DND-41 (cell line): ENCODE data around the gene DUSP8.

ENCODE experiments used
- EZH2 ChIP-seq: IDR thresholded peaks from 3 replicates; pipeline ENCODE4 v1.6.1; 2012; ENCODE audit warnings: borderline replicate concordance, low read depth, mild to moderate bottlenecking, moderate library complexity, low read length, inconsistent platforms; ENCODE audit not compliant: severe bottlenecking
- TF ChIP-seq, protein P1 (sequence below): IDR thresholded peaks from 2 replicates; pipeline ENCODE4 v1.5.1; 2012; ENCODE audit warnings: borderline replicate concordance, low read length, moderate library complexity, mild to moderate bottlenecking; ENCODE audit not compliant: poor library complexity, severe bottlenecking; ENCODE audit errors: extremely low read depth

DNA sequence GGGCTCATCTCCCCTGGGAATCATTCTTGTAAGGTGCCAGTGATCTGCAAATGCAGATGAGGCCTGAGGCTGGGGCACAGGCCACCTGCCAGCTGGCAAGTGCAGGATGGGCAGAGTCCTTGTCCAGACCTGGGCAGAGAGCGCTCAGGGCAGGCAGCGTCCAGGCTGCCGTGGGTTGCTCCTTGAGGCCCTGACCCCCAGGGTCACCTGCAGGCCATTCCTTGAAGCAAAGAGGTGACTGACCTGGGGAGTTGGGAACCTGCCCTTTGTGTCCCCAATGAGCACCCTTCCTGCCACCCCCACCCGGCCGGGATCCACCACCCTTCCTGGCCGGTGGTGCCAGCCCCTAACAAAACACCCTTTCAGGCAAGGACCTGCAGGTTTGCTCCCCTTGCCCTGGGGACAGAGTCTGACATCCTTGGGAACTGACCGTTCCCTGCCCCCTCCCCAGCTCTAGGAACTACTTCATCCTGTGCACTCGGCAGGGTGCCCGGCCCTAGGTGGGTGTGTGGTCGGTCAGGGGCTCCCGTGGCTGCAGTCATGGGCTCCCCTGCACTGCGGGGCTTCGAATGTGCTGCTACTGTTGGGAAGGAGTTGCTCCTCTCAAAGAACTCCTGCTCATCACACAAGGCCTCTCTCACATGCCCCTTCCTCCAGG is 28.3 kb downstream of the DUSP8 start:
- TF ChIP-seq, protein P1, sequence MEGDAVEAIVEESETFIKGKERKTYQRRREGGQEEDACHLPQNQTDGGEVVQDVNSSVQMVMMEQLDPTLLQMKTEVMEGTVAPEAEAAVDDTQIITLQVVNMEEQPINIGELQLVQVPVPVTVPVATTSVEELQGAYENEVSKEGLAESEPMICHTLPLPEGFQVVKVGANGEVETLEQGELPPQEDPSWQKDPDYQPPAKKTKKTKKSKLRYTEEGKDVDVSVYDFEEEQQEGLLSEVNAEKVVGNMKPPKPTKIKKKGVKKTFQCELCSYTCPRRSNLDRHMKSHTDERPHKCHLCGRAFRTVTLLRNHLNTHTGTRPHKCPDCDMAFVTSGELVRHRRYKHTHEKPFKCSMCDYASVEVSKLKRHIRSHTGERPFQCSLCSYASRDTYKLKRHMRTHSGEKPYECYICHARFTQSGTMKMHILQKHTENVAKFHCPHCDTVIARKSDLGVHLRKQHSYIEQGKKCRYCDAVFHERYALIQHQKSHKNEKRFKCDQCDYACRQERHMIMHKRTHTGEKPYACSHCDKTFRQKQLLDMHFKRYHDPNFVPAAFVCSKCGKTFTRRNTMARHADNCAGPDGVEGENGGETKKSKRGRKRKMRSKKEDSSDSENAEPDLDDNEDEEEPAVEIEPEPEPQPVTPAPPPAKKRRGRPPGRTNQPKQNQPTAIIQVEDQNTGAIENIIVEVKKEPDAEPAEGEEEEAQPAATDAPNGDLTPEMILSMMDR = no peak
- no peak for TF ChIP-seq EZH2
